Measurements from ENCODE around the gene IRGQ. TPM values are rescaled to one million over a fixed set of nuclear protein-coding genes. Genes with fewer than 3 reads are reported as not detected.

Gene IRGQ
- total RNA-seq, 2 donors from 2014 or later, result 18.3 to 22.1 TPM

DNA sequence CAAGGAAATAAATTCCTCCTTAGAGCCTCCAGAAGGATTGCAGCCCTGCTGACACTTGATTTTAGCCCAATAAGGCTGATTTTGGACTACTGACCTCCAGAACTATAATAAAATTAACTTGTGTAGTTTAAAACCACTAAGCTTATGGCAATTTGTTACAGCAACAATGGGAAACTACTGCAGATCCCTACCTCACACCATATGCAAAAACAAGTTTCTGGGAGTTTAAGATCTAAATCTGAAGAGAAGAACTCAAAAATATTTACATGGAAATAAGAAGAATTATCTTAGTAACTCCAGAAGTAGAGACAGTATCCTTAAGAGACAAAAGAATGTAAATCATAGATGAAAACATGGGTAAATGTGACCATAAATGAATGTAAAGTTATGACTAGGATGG lies 57.0 kb downstream of the IRGQ start:
- no peak for ATAC-seq (replicated peaks)
- no peak overlapping the region for H3K27ac Mint-ChIP-seq
- H3K4me1 Mint-ChIP-seq, result peaks cover 4% of the 10 kb centered on the region
- peaks cover 5% of the 10 kb centered on the region for H3K9me3 Mint-ChIP-seq
- H3K27me3 Mint-ChIP-seq, result no peaks in the 10 kb centered on the region
- no peak overlapping the region for H3K4me3 Mint-ChIP-seq
- peaks cover 63% of the 10 kb centered on the region for H3K36me3 Mint-ChIP-seq (ENCODE audit: low read depth)

DNA sequence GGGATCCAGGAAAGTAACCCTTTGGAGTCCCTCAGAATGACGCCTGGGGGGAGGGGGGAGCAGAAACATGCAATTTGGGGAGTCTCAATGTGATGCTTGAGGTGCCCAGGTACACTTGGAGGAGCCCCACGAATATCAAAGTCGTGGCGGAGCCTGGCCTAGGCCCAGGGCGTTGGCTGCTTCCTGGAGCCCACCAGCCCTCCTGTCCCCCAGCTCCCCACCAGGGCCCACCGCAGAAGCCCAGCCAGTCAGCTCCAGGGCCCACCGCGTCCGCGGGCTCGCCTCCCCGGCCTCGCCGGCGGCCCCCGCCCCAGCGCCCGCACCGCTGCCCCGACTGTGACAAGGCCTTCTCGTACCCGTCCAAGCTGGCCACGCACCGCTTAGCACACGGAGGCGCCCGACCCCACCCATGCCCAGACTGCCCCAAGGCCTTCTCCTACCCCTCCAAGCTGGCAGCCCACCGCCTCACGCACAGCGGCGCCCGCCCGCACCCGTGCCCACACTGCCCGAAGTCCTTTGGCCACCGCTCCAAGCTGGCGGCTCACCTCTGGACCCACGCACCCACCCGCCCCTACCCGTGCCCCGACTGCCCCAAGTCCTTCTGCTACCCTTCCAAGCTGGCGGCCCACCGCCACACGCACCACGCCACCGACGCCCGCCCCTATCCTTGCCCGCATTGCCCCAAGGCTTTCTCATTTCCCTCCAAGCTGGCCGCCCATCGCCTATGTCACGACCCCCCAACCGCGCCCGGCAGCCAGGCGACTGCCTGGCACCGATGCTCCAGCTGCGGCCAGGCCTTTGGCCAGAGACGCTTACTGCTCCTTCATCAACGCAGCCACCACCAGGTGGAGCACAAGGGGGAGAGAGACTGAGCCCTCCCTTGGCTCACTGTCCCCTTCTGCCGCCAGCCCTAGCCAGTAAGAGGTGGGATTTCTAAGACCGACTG lies 60.8 kb downstream of the IRGQ start:
- H3K27me3 Mint-ChIP-seq, result no peaks in the 10 kb centered on the region
- no peak for ATAC-seq (replicated peaks)
- peaks cover 5% of the 10 kb centered on the region for H3K9me3 Mint-ChIP-seq
- H3K4me3 Mint-ChIP-seq, result no peak overlapping the region
- peak overlapping the region; percentile 11 for H3K27ac Mint-ChIP-seq
- H3K4me1 Mint-ChIP-seq, result peaks cover 9% of the 10 kb centered on the region
- peaks cover 29% of the 10 kb centered on the region for H3K36me3 Mint-ChIP-seq (ENCODE audit: low read depth)

Other genes starting within 250 kb of the IRGQ start
- not detected for gene CD177, start 242.4 kb downstream of the IRGQ start, total RNA-seq
- not detected for gene TEX101, start 181.2 kb downstream of the IRGQ start, total RNA-seq
- 1 to 10 TPM; 1.0 to 3.0 TPM for gene LYPD3, start 130.5 kb downstream of the IRGQ start, total RNA-seq
- gene PHLDB3, start 91.4 kb downstream of the IRGQ start, total RNA-seq, result 10 to 100 TPM; 16.7 to 25.5 TPM
- 10 to 100 TPM; 71.1 to 74.0 TPM for gene ETHE1, start 68.9 kb downstream of the IRGQ start, total RNA-seq
- gene ZNF575, start 62.9 kb downstream of the IRGQ start, total RNA-seq, result 1 to 10 TPM in 1 of 2 donors, under 1 TPM in 1; 0.86 to 1.7 TPM
- gene XRCC1, start 20.6 kb downstream of the IRGQ start, total RNA-seq, result 10 to 100 TPM; 33.8 to 34.9 TPM
- 1 to 10 TPM; 4.6 to 6.2 TPM for gene PINLYP, start 20.3 kb downstream of the IRGQ start, total RNA-seq
- 10 to 100 TPM; 17.8 to 23.3 TPM for gene ZNF576, start 461 bp upstream of the IRGQ start, total RNA-seq
- 1 to 10 TPM in 1 of 2 donors, under 1 TPM in 1; 0.74 to 1.4 TPM for gene SRRM5, start 16.0 kb upstream of the IRGQ start, total RNA-seq
- 10 to 100 TPM; 12.9 to 27.6 TPM for gene ZNF428, start 23.5 kb upstream of the IRGQ start, total RNA-seq
- gene CADM4, start 43.7 kb upstream of the IRGQ start, total RNA-seq, result under 1 TPM; 0.22 to 0.61 TPM
- 10 to 100 TPM; 11.2 to 52.5 TPM for gene PLAUR, start 74.0 kb upstream of the IRGQ start, total RNA-seq
- gene IRGC, start 119.9 kb upstream of the IRGQ start, total RNA-seq, result not detected
- gene SMG9, start 158.8 kb upstream of the IRGQ start, total RNA-seq, result 100 to 1,000 TPM in 1 of 2 donors, 10 to 100 TPM in 1; 70.4 to 109 TPM
- gene KCNN4, start 184.8 kb upstream of the IRGQ start, total RNA-seq, result 100 to 1,000 TPM; 116 to 385 TPM
- 1 to 10 TPM in 1 of 2 donors, under 1 TPM in 1; 0.73 to 6.6 TPM for gene LYPD5, start 206.3 kb upstream of the IRGQ start, total RNA-seq
- 10 to 100 TPM in 1 of 2 donors, 1 to 10 TPM in 1; 7.7 to 12.3 TPM for gene ZNF283, start 231.2 kb upstream of the IRGQ start, total RNA-seq